ENCODE measurements around the gene GDPD4. TPM values are rescaled to one million over a fixed set of nuclear protein-coding genes. Genes with fewer than 3 reads are reported as not detected.

GDPD4 gene
- total RNA-seq, 1 experiment from 2014 or later, result not detected

DNA sequence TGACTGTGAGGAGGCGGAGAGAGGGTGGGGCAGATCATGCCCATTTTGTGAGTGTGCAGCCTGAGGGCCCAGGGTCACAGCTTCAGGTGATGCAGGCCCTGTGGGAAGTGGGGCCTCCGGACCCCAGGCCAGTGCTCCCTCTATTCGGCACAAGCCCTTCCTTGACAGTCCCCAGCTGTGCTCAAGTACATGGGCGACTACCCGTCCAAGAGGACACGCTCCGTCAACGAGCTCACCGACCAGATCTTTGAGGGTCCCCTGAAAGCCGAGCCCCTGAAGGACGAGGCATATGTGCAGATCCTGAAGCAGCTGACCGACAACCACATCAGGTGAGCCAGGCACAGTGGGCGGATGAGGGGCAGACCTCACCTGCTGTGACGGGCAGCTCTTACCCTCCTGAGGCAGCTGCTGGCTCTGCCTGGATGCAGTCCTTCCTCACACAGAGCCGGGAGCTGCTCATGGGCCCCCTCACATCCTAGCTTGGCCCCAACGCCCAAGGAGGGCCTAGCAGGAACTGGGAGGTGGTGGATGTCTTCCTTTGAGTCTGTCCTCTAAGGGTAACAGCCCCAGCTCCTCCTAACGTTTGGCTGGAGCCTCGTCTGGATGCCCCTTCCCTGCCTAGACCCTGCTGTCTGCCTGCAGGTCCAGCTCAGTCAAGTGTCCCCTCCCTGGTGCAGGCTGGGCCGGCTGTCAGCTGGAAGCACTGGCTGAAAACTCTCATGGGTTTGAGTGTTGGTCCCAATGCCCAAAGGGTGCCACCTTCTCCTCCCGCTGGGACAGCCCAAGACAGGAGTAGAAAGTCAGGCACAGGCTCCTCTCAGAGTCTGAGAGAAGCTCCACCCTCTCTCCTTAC is 97.4 kb downstream of the GDPD4 start:
- no peaks in the 10 kb centered on the region for H3K79me2 ChIP-seq (ENCODE audit: low read length)
- H3K27me3 ChIP-seq (ENCODE audit: low read length), result no peaks in the 10 kb centered on the region
- no peaks in the 10 kb centered on the region for H4K20me1 ChIP-seq (ENCODE audit: insufficient read depth, low read depth, low read length)
- DNase-seq, result no peak
- H3K9ac ChIP-seq (ENCODE audit: low read length), result no peak overlapping the region
- no peaks in the 10 kb centered on the region for H3K4me1 ChIP-seq (ENCODE audit: low read length)
- H3K4me2 ChIP-seq (ENCODE audit: low read depth, low read length, poor library complexity, severe bottlenecking), result no peak overlapping the region
- no peaks in the 10 kb centered on the region for H3K9me2 ChIP-seq (replicated peaks; ENCODE audit: insufficient read depth, low read length)
- H3K9me3 ChIP-seq (ENCODE audit: low read length), result no peaks in the 10 kb centered on the region
- no peak overlapping the region for H3K27ac ChIP-seq (ENCODE audit: low read length)
- H3K4me3 ChIP-seq (ENCODE audit: low read length), result no peak overlapping the region
- H2AFZ ChIP-seq (ENCODE audit: low read length), result no peak overlapping the region
- no peaks in the 10 kb centered on the region for H3K36me3 ChIP-seq (ENCODE audit: insufficient read depth, low read length)

DNA sequence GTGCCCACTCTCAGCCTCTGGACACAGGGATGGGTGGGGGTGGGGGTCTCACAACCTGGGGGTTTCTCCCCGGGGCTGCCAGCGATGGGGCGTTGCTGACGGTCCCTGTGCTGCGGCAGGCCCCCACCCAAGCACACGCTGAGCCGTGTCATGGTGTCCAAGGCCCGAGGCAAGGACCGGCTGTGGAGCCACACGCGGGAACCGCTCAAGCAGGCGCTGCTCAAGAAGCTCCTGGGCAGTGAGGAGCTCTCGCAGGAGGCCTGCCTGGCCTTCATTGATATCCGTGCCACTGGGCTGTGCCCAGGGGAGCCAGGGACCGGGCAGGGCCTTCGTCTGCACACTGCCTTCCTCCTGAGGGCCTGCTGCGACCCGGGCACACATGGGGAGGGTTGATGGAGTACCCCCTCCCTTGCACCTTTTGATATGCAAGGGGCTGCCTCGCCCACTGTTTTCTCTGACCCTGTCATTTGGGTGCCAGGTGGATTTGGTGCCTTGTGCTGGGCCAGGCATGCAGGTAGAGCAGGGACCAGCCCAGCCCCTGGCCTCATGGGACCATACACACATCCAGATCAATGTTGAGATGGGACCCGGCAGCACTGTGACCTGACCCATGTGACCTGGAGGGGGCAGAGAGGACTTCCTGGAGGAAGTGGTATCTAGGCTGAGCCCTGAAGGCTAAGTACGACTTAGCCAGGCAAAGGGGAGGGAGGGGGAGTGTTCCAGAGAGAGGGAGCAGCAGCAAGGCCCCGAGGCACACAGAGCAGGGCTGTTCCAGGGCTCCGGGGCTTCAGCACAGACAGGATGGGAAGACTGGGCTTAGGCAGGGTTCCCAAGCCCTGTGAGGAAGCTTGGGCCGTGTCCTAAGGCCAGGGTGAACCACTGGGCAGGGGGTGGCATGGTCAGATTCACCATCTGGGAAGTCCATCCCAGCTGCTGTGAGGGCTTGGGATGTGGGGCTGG is 98.3 kb downstream of the GDPD4 start:
- Histone ChIP-seq H3K9ac (ENCODE audit: low read length) (no peak overlapping the region), H3K9me2 (replicated peaks; ENCODE audit: insufficient read depth, low read length) (no peaks in the 10 kb centered on the region)
- DNase-seq, result no peak

DNA sequence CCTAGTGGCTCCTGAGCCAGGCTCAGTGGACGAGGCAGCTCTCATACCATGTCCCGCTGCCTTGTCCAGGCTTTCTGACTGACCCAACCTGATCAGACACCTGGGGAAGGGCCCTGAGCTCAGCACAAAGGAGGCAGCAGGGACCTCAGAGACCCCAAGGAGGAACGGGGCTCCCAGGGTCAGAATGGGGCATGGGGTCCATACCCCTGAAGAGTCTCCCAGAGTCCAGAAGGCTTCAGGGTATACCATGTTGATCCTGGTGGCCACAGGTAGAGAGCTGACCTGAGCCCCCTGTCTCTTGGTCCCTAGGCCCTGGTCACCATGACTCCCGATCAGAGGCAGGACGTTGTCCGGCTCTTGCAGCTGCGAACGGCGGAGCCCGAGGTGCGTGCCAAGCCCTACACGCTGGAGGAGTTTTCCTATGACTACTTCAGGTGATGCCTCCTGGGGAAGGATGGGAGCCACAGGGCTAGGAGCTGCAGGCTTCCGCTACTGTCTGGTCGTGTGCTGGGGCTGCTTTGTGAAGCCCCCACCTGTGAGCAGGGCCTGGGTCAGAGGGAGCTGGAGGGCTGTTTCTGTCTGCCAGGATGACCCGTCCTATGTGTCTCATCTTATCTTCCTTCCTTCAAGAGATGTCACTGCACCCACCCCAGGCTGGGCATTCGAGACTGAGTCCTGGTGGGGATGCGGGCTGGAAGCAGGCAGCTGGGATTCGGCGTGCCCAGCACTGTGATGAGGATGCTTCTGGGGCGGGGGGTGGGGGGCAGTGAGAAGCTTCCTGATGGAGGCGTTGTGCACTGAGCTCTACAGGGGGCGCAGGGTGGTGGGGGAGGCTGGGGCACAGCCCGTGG is 99.3 kb downstream of the GDPD4 start:
- H3K79me2 ChIP-seq (ENCODE audit: low read length), result no peaks in the 10 kb centered on the region

More for the DNA sequence above, 98.3 kb downstream of the GDPD4 start:
- no peak overlapping the region for H2AFZ ChIP-seq (ENCODE audit: low read length)
- H3K4me3 ChIP-seq (ENCODE audit: low read length), result no peak overlapping the region
- no peaks in the 10 kb centered on the region for H3K36me3 ChIP-seq (ENCODE audit: insufficient read depth, low read length)
- no peaks in the 10 kb centered on the region for H3K9me3 ChIP-seq (ENCODE audit: low read length)
- H3K4me1 ChIP-seq (ENCODE audit: low read length), result no peaks in the 10 kb centered on the region
- H3K27ac ChIP-seq (ENCODE audit: low read length), result no peak overlapping the region
- no peaks in the 10 kb centered on the region for H3K27me3 ChIP-seq (ENCODE audit: low read length)
- H4K20me1 ChIP-seq (ENCODE audit: insufficient read depth, low read depth, low read length), result no peaks in the 10 kb centered on the region
- no peaks in the 10 kb centered on the region for H3K79me2 ChIP-seq (ENCODE audit: low read length)
- no peak overlapping the region for H3K4me2 ChIP-seq (ENCODE audit: low read depth, low read length, poor library complexity, severe bottlenecking)

DNA sequence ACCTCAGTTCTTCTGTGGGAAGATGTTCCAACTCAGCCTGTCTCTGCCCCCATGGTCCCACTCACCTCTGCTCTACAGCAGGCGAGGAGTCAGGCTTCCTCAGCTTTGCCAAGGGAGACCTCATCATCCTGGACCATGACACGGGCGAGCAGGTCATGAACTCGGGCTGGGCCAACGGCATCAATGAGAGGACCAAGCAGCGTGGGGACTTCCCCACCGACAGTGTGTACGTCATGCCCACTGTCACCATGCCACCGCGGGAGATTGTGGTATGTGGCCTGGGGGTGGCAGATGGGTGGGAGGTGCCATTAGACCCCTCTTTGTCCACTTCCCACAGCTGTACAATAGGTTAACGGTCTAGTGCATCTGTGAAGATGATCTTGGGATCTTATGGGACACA is 100.1 kb downstream of the GDPD4 start:
- Histone ChIP-seq H3K4me1 (ENCODE audit: low read length) (no peaks in the 10 kb centered on the region), H3K9me3 (ENCODE audit: low read length) (no peaks in the 10 kb centered on the region), H2AFZ (ENCODE audit: low read length) (no peak overlapping the region), H3K27ac (ENCODE audit: low read length) (no peak overlapping the region), H3K79me2 (ENCODE audit: low read length) (no peaks in the 10 kb centered on the region), H3K27me3 (ENCODE audit: low read length) (no peaks in the 10 kb centered on the region), H3K9me2 (replicated peaks; ENCODE audit: insufficient read depth, low read length) (no peaks in the 10 kb centered on the region), H4K20me1 (ENCODE audit: insufficient read depth, low read depth, low read length) (no peaks in the 10 kb centered on the region), H3K4me2 (ENCODE audit: low read depth, low read length, poor library complexity, severe bottlenecking) (no peak overlapping the region), H3K4me3 (ENCODE audit: low read length) (no peak overlapping the region), H3K9ac (ENCODE audit: low read length) (no peak overlapping the region), H3K36me3 (ENCODE audit: insufficient read depth, low read length) (no peaks in the 10 kb centered on the region)
- no peak for DNase-seq

More for the DNA sequence above, 99.3 kb downstream of the GDPD4 start:
- H3K4me1 ChIP-seq (ENCODE audit: low read length), result no peaks in the 10 kb centered on the region
- no peak overlapping the region for H3K4me3 ChIP-seq (ENCODE audit: low read length)
- H3K9ac ChIP-seq (ENCODE audit: low read length), result no peak overlapping the region
- no peaks in the 10 kb centered on the region for H4K20me1 ChIP-seq (ENCODE audit: insufficient read depth, low read depth, low read length)
- H3K4me2 ChIP-seq (ENCODE audit: low read depth, low read length, poor library complexity, severe bottlenecking), result no peak overlapping the region
- no peak overlapping the region for H2AFZ ChIP-seq (ENCODE audit: low read length)
- DNase-seq, result no peak
- H3K36me3 ChIP-seq (ENCODE audit: insufficient read depth, low read length), result no peaks in the 10 kb centered on the region
- no peaks in the 10 kb centered on the region for H3K27me3 ChIP-seq (ENCODE audit: low read length)
- no peaks in the 10 kb centered on the region for H3K9me2 ChIP-seq (replicated peaks; ENCODE audit: insufficient read depth, low read length)
- no peaks in the 10 kb centered on the region for H3K9me3 ChIP-seq (ENCODE audit: low read length)
- no peak overlapping the region for H3K27ac ChIP-seq (ENCODE audit: low read length)

DNA sequence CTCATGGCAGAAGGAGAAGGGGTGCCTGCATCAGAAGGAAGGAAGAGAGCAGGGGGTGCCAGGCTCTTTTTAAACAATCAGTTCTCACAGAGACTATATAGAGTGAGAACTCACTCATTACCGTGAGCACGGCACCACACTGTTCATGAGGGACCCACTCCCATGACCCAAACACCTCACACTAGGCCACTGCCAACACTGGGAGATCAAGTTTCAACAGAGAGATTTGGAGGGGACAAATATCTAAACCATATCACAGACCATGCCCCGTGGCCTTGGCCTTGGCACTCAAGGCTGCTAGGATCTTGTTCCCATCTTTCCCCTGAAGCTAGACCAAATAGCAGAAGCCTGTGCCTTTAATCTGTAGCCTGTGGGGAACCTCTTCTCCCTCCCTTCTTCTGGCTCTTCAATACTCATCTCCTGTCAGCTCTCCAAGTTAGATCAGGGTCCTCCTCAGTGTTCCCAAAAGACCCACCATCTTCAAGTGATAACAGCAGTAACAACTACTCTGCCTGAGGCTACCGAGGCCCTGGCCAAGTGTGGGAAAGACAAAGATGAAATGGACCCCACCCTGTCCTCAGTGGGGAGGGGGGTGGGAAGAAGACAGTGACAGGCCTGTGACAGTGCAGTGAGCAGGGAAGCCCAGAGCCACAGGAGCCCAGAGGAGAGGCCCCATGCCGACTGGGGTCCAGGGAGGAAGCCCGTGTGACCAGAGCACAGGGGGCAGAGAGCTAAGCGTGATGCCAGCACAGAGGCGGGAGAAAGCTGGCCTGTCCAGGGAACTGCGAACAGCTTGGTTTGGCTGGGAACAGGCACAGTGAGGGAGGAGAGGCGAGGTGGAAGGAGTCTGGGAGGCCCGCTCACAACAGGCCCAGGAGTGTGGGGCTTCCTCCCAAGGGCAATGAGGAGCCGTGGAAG is 100.9 kb downstream of the GDPD4 start:
- no peaks in the 10 kb centered on the region for H3K36me3 ChIP-seq (ENCODE audit: insufficient read depth, low read length)
- H3K4me2 ChIP-seq (ENCODE audit: low read depth, low read length, poor library complexity, severe bottlenecking), result no peak overlapping the region
- H3K4me1 ChIP-seq (ENCODE audit: low read length), result no peaks in the 10 kb centered on the region
- H2AFZ ChIP-seq (ENCODE audit: low read length), result no peak overlapping the region
- no peak for DNase-seq
- H3K9me2 ChIP-seq (replicated peaks; ENCODE audit: insufficient read depth, low read length), result no peaks in the 10 kb centered on the region
- H3K9ac ChIP-seq (ENCODE audit: low read length), result no peak overlapping the region
- H3K27ac ChIP-seq (ENCODE audit: low read length), result no peak overlapping the region
- H3K4me3 ChIP-seq (ENCODE audit: low read length), result no peak overlapping the region
- H3K27me3 ChIP-seq (ENCODE audit: low read length), result no peaks in the 10 kb centered on the region
- no peaks in the 10 kb centered on the region for H3K9me3 ChIP-seq (ENCODE audit: low read length)
- H3K79me2 ChIP-seq (ENCODE audit: low read length), result no peaks in the 10 kb centered on the region
- H4K20me1 ChIP-seq (ENCODE audit: insufficient read depth, low read depth, low read length), result no peaks in the 10 kb centered on the region

DNA sequence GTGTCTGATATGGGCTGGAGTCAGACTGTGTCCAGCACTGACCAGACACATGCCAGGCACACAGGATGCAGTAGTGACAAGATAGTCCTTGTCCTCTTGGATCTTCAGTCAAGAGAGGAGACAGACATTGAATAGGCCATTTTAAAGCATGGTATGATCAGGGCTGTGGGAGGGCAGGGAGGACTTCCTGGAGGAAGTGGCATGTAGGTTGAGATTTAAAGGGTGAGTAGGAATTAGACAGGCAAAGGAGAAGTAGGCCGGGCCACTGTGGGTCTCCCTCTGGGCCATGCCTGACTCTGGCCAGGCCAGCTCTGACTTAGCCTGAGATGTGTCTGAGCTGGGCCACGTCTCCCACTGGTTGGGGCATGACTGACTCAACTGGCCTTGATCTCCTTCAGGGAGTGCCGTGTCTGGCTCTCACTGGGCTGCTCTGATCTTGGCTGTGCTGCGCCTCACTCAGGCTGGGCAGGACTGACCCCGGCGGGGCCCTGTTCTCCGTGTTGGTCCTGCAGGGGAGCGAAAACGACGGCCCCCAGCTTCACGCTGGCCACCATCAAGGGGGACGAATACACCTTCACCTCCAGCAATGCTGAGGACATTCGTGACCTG is 102.2 kb downstream of the GDPD4 start:
- H2AFZ ChIP-seq (ENCODE audit: low read length), result no peak overlapping the region
- DNase-seq, result no peak

DNA sequence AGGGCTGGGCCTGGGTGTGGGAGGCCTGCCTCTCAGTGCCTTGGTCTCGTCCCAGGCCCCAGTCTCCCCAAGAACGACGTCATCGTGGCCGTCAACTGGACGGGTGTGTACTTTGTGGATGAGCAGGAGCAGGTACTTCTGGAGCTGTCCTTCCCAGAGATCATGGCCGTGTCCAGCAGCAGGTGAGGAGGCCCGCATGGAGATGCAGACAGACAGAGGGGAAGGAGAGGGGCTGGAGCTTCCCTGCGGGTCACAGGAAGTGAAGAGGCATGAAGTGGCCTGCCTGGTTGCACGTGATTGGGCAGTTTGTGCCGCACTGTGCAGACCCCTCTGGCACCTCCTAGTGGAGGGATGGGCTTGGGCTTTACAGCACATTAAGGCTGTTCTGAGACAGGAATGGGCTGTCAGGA is 103.0 kb downstream of the GDPD4 start:
- no peak overlapping the region for H3K9ac ChIP-seq (ENCODE audit: low read length)
- no peak overlapping the region for H3K4me3 ChIP-seq (ENCODE audit: low read length)
- no peak overlapping the region for H3K4me2 ChIP-seq (ENCODE audit: low read depth, low read length, poor library complexity, severe bottlenecking)
- no peaks in the 10 kb centered on the region for H3K4me1 ChIP-seq (ENCODE audit: low read length)
- no peaks in the 10 kb centered on the region for H3K36me3 ChIP-seq (ENCODE audit: insufficient read depth, low read length)
- DNase-seq, result peak; percentile 85
- peak overlapping the region; percentile 75; the same call in 1 of the 2 replicates for H2AFZ ChIP-seq (ENCODE audit: low read length)
- no peaks in the 10 kb centered on the region for H3K9me3 ChIP-seq (ENCODE audit: low read length)
- H3K79me2 ChIP-seq (ENCODE audit: low read length), result no peaks in the 10 kb centered on the region
- no peaks in the 10 kb centered on the region for H3K9me2 ChIP-seq (replicated peaks; ENCODE audit: insufficient read depth, low read length)
- no peaks in the 10 kb centered on the region for H4K20me1 ChIP-seq (ENCODE audit: insufficient read depth, low read depth, low read length)
- H3K27me3 ChIP-seq (ENCODE audit: low read length), result no peaks in the 10 kb centered on the region
- no peak overlapping the region for H3K27ac ChIP-seq (ENCODE audit: low read length)

More for the DNA sequence above, 102.2 kb downstream of the GDPD4 start:
- Histone ChIP-seq H3K36me3 (ENCODE audit: insufficient read depth, low read length) (no peaks in the 10 kb centered on the region), H4K20me1 (ENCODE audit: insufficient read depth, low read depth, low read length) (no peaks in the 10 kb centered on the region), H3K9me3 (ENCODE audit: low read length) (no peaks in the 10 kb centered on the region), H3K4me3 (ENCODE audit: low read length) (no peak overlapping the region), H3K9ac (ENCODE audit: low read length) (no peak overlapping the region), H3K27ac (ENCODE audit: low read length) (no peak overlapping the region), H3K27me3 (ENCODE audit: low read length) (no peaks in the 10 kb centered on the region), H3K9me2 (replicated peaks; ENCODE audit: insufficient read depth, low read length) (no peaks in the 10 kb centered on the region), H3K4me2 (ENCODE audit: low read depth, low read length, poor library complexity, severe bottlenecking) (no peak overlapping the region), H3K4me1 (ENCODE audit: low read length) (no peaks in the 10 kb centered on the region), H3K79me2 (ENCODE audit: low read length) (no peaks in the 10 kb centered on the region)

All from Karpas-422 (cell line).